Upper lobe of left lung (tissue), 4 donors: ENCODE measurements around the gene CHRDL2.

Experiments used
- CTCF ChIP-seq, 6 experiments: fragments of 450-650 bp in 4 of 6; fragments of 200-600 bp in 2 of 6; sonication (generic) in 2 of 6; IDR thresholded peaks; one replicate each; pipeline ENCODE4 v1.5.1; 2016 to 2019; ENCODE audit warnings: antibody characterized with exemption in 6 of 6
- POLR2AphosphoS5 ChIP-seq, 2 donors: sonication (generic); formaldehyde crosslinking; IDR thresholded peaks; one replicate each; pipeline ENCODE4 v1.5.1; 2017; ENCODE audit warnings: antibody characterized with exemption in 2 of 2

DNA sequence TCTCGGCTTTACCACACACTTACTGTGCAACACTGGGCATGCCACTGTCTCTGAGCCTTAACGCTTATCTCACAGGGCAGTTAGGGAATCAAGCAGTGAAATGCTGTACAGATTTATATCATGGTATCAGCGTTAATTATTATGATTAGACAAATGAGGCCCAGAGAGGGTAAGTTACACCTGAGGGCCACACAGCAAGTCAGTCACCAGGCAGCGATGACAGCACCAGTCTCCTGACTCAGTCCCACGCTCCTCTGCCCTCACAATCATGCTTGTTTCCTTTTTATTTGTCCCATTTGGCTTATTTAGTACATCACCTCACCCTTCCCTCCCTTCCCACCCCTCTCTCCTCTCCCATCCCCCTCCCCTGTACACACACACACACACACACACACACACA lies 12.2 kb downstream of the CHRDL2 start:
- no peak for TF ChIP-seq CTCF (IDR thresholded peaks at IDR 0.05)
- no peak for TF ChIP-seq POLR2AphosphoS5 (IDR thresholded peaks at IDR 0.05)
